ENCODE results near the gene YARS2.
"Not testable (repeated sequence)": the region's sequence is repeated elsewhere in the genome, so short reads cannot be mapped to it uniquely, and the experiment has no call there.

YARS2 gene

GRCh38 chr12:32754111-32754510 lies 1.6 kb downstream of the YARS2 start:
- in situ Hi-C loops (cut with MboI; ENCODE audit: low sequenced_read_pairs): loop anchor here (10.0 kb wide), 1 partner anchor 1271 kb away; the partner anchor contains the start of gene ALG10

GRCh38 chr12:32753605-32754004 lies 2.1 kb downstream of the YARS2 start:
- in situ Hi-C loops (cut with MboI; ENCODE audit: low sequenced_read_pairs): loop anchor here (10.0 kb wide), 1 partner anchor 1271 kb away; the partner anchor contains the start of gene ALG10

DNA sequence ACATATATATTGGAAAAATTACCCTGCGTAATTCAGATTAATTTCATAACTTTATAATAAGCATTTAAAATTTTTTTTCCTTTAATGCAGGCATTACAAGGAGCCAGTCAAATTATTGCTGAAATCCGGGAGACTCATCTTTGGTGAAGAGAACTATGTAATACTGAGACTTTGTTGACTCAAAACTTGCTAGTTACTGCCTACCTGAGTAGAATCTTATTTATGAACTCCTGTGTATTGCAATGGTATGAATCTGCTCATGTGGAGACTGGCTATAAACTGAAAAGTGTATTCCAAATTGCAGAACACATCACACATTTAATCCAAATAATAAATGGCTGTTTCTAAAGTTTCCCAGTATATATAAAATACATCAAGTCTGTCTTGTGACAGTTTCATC lies 12.4 kb downstream of the YARS2 start:
- in situ Hi-C loops (cut with MboI; ENCODE audit: low sequenced_read_pairs): no loop called here

DNA sequence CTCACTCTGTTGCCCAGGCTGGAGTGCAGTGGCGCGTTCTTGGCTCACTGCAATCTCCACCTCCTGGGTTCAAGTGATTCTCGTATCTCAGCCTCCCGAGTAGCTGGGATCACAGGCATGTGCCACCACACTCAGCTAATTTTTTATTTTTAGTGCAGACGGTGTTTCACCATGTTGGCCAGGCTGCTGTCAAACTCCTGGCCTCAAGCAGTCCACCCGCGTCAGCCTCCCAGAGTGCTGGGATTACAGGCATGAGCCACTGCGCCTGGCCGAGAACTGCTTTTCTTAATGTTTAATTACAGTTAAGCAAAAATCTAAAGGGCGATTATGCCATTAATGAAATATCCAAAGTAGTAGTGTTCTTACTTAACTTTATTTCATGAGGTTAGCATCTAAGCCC lies 13.6 kb downstream of the YARS2 start:
- in situ Hi-C loops (cut with MboI; ENCODE audit: low sequenced_read_pairs): no loop called here

DNA sequence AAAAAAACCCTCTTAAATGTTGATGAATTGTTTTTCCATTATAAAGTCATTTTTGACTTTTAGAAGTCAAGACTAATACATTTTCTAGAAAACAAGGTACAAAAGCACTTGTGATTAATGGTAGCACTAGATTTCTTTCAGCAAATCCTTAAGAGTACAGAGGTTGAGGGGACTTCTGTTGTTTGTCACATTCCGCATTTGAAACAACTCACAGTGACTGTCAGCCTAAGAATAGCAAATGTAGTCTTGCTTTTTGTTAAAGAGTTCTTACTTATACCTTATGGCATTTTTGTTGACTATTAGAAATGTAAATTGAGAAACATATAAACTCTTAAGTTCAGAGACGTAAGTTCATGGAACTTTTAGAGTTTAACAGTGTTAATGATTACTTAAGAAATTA lies 16.4 kb downstream of the YARS2 start:
- in situ Hi-C loops (cut with MboI; ENCODE audit: low sequenced_read_pairs): no loop called here

DNA sequence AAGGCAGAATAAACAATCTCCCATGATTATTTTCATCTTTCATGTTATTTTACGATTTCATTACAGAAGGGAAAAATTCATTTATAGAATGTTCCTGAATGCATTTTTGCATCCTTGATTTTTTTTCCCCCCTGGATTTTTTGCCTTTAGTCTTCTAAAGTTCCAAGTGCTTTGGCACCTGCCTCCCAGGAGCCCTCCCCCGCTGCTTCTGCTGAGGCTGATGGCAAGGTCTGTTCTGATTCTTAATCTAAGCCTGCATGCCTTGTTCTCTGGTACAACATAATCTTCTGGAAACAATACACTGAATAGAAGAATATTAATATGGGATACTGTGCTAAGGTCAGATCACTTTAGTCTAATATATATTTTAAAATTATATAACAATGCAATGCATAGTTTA lies 18.0 kb downstream of the YARS2 start:
- in situ Hi-C loops (cut with MboI; ENCODE audit: low sequenced_read_pairs): no loop called here

DNA sequence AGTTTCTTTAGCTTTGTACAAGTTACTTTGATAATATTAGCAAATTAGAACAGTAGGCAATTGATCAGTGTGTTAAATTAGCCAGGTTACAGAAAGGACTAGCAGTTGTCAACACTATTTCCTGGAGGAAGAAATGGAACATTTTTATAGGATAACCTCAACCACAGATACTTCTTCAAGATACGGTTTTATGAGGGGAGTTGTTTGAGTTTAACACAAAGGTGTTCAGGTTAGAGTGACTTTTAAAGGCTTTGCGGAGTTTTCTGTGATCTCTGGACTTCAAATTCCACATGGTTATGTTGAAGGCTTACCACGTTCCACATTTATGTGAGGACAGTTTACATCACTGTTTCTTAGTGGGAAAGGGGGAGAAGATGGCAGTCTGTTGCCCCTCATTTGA lies 19.3 kb downstream of the YARS2 start:
- in situ Hi-C loops (cut with MboI; ENCODE audit: low sequenced_read_pairs): no loop called here

DNA sequence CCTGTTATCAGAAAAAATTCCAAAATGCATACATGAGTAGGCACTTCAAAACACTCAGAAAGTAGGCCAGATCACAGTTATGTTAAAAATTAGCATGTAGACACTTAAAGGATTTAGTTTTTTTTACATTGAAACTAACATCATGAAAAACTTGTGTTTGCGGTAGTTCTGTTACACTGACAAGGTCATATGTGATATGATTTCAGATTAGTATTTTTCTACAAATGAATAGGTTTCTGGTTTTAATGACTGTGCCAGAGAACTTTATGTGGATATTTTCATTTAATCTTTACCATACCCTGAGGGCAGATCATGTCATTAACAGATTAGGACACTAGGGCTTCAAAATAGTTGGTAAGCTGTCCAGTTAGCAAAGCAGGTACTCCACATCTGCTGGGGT lies 20.7 kb downstream of the YARS2 start:
- in situ Hi-C loops (cut with MboI; ENCODE audit: low sequenced_read_pairs): no loop called here

DNA sequence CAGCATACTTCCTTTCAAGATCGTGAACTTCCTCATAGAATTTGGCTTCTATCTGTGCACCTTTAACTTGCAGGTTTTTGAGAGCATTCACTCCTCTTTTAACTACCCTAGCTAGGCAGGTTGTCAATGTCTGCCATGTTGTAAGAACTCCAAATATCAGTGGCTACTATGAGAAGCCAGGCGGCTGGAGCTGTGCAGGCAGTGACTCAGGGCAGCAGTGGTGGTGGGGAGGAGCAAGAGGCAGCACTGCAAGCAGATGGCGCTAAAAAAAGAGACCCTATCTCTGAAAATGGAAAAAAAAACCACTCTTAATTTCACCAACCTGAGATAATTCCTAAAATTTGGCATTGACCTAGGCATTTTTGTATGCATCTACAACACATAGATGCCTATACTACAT lies 28.5 kb downstream of the YARS2 start:
- in situ Hi-C loops (cut with MboI; ENCODE audit: low sequenced_read_pairs): no loop called here

- in situ Hi-C loops (cut with MboI; ENCODE audit: low sequenced_read_pairs): no loop called here
Observed at GRCh38 chr12:32726286-32726685, 29.4 kb downstream of the YARS2 start.

GRCh38 chr12:32725308-32725707 lies 30.4 kb downstream of the YARS2 start:
- in situ Hi-C loops (cut with MboI; ENCODE audit: low sequenced_read_pairs): not testable (repeated sequence)

GRCh38 chr12:32718926-32719325 lies 36.8 kb downstream of the YARS2 start:
- in situ Hi-C loops (cut with MboI; ENCODE audit: low sequenced_read_pairs): no loop called here

- in situ Hi-C loops (cut with MboI; ENCODE audit: low sequenced_read_pairs): no loop called here
Observed at GRCh38 chr12:32714772-32715171, 40.9 kb downstream of the YARS2 start.

GRCh38 chr12:32708926-32709325 lies 46.8 kb downstream of the YARS2 start:
- in situ Hi-C loops (cut with MboI; ENCODE audit: low sequenced_read_pairs): no loop called here

- in situ Hi-C loops (cut with MboI; ENCODE audit: low sequenced_read_pairs): no loop called here
Observed at GRCh38 chr12:32706335-32707024, 49.2 kb downstream of the YARS2 start.

- in situ Hi-C loops (cut with MboI; ENCODE audit: low sequenced_read_pairs): no loop called here
Observed at GRCh38 chr12:32705783-32706182, 49.9 kb downstream of the YARS2 start.

GRCh38 chr12:32702946-32703345 lies 52.8 kb downstream of the YARS2 start:
- in situ Hi-C loops (cut with MboI; ENCODE audit: low sequenced_read_pairs): no loop called here

GRCh38 chr12:32702473-32702872 lies 53.2 kb downstream of the YARS2 start:
- in situ Hi-C loops (cut with MboI; ENCODE audit: low sequenced_read_pairs): no loop called here

- in situ Hi-C loops (cut with MboI; ENCODE audit: low sequenced_read_pairs): loop anchor here (25.0 kb wide), 2 partner anchors 337 to 1037 kb away; partner anchors contain the start of gene ETFBKMT
Observed at GRCh38 chr12:32699437-32699836, 56.3 kb downstream of the YARS2 start.

DNA sequence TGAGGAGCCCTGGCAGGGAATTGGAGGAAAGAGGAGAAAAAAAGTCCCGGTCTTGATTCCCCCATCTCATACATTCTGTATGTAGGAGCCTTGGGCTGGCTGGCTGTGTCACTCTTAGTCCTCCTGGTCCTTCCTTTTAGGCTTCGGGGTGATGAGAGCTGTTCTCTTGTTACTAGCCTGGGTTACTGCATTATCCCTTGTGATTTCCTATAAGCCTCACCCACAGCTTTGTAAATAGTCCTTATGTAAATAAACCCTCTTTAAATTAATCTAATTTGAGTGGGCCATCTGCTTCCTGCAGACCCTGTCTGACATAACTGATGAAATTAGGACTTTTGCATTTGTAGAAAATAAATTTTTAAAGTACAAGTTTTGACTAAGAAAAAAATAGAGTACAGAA lies 57.4 kb downstream of the YARS2 start:
- in situ Hi-C loops (cut with MboI; ENCODE audit: low sequenced_read_pairs): loop anchor here (25.0 kb wide), 2 partner anchors 336 to 1036 kb away; partner anchors contain the start of gene ETFBKMT

- in situ Hi-C loops (cut with MboI; ENCODE audit: low sequenced_read_pairs): loop anchor here (25.0 kb wide), 2 partner anchors 335 to 1035 kb away; partner anchors contain the start of gene ETFBKMT
Observed at GRCh38 chr12:32697445-32697844, 58.3 kb downstream of the YARS2 start.
